Activated T-cell treated with anti-CD3 and anti-CD28 coated beads, Interleukin-2, amount 50 U/mL, for 72 hours (primary cell): ENCODE results near the gene KLHL26. TPM values are rescaled to one million over a fixed set of nuclear protein-coding genes. Genes with fewer than 3 reads are reported as not detected.
"Not testable (repeated sequence)": the region's sequence is repeated elsewhere in the genome, so short reads cannot be mapped to it uniquely, and the experiment has no call there.

ENCODE experiments used
- ATAC-seq, 2 donors: fragments of 150-1000 bp; cut with Tn5 transposase; replicated peaks in 1 of 2; 2 replicates each; pipeline ENCODE4 v1.10.0; 2021; ENCODE audit warnings: moderate library complexity in 2 of 2, mild to moderate bottlenecking in 1 of 2
- DNase-seq, 2 donors: peaks; one replicate each; pipeline ENCODE4 v3.0.0; 2021 to 2022; ENCODE audit warnings: mixed read lengths in 1 of 2
- H3K27ac Mint-ChIP-seq: one replicate; pipeline ENCODE4 v1.8.0; 2022; ENCODE audit warnings: mild to moderate bottlenecking, moderate library complexity, mixed read lengths
- H3K27me3 Mint-ChIP-seq: one replicate; pipeline ENCODE4 v1.8.0; 2022; ENCODE audit warnings: low read depth, mixed read lengths
- H3K36me3 Mint-ChIP-seq, 2 donors: one replicate each; pipeline ENCODE4 v1.8.0; 2022; ENCODE audit warnings: mixed read lengths in 2 of 2, mild to moderate bottlenecking in 1 of 2; ENCODE audit not compliant: insufficient read depth in 2 of 2
- H3K4me1 Mint-ChIP-seq: one replicate; pipeline ENCODE4 v1.8.0; 2022; ENCODE audit warnings: low read depth, mixed read lengths
- H3K4me3 Mint-ChIP-seq, 2 donors: one replicate each; pipeline ENCODE4 v1.8.0; 2022; ENCODE audit warnings: mild to moderate bottlenecking in 2 of 2, mixed read lengths in 2 of 2, moderate library complexity in 2 of 2
- H3K9me3 Mint-ChIP-seq, 2 donors: one replicate each; pipeline ENCODE4 v1.8.0; 2022; ENCODE audit warnings: mixed read lengths in 2 of 2
- total RNA-seq, 2 donors: library from RNA; stranded (reverse); gene quantifications; one replicate each; pipeline ENCODE4 v1.2.3, GENCODE V29; 2022

Gene KLHL26
- 10 to 100 TPM; 10.1 to 11.1 TPM for total RNA-seq

GRCh38 chr19:18636969-18637629, at the start of gene KLHL26:
KLHL26 (plus strand) TSS chr19:18637028; CDS start chr19:18637055, 27 bp downstream.
- H3K4me1 Mint-ChIP-seq = peaks cover 35% of the 10 kb centered on the region
- peaks cover 14% of the 10 kb centered on the region for H3K27me3 Mint-ChIP-seq
- no peaks in the 10 kb centered on the region for H3K9me3 Mint-ChIP-seq
- peak within 1 kb of the TSS; percentile 89 to 94 for H3K4me3 Mint-ChIP-seq
- no peaks in the 10 kb centered on the region for H3K36me3 Mint-ChIP-seq
- no peak for ATAC-seq
- peak within 1 kb of the TSS; percentile 94 for H3K27ac Mint-ChIP-seq
- no peak for DNase-seq

- DNase-seq (no peak), ATAC-seq (no peak)
- Mint-ChIP-seq H3K36me3 (peaks cover 0 to 2% of the 10 kb centered on the region in 2 donors), H3K4me1 (peaks cover 46% of the 10 kb centered on the region), H3K27ac (peak overlapping the region; percentile 74), H3K27me3 (no peaks in the 10 kb centered on the region), H3K9me3 (no peaks in the 10 kb centered on the region), H3K4me3 (peak overlapping the region; percentile 88 to 90)
These were observed 49.3 kb upstream of the KLHL26 start for GRCh38 chr19:18587561-18587960.

- H3K4me1 Mint-ChIP-seq = peaks cover 46% of the 10 kb centered on the region
- peak in 1 of 2 donors; percentile 10 for ATAC-seq
- H3K36me3 Mint-ChIP-seq = peaks cover 0 to 2% of the 10 kb centered on the region in 2 donors
- peak overlapping the region; percentile 88 to 90 for H3K4me3 Mint-ChIP-seq
- no peak for DNase-seq
- no peaks in the 10 kb centered on the region for H3K27me3 Mint-ChIP-seq
- peak overlapping the region; percentile 74 for H3K27ac Mint-ChIP-seq
- no peaks in the 10 kb centered on the region for H3K9me3 Mint-ChIP-seq
These were observed 48.7 kb upstream of the KLHL26 start for GRCh38 chr19:18587962-18588610.

- H3K4me3 Mint-ChIP-seq = peak within 1 kb of the TSS; percentile 88 to 90
- peaks cover 0 to 2% of the 10 kb centered on the region in 2 donors for H3K36me3 Mint-ChIP-seq
- no peaks in the 10 kb centered on the region for H3K27me3 Mint-ChIP-seq
- H3K4me1 Mint-ChIP-seq = peaks cover 53% of the 10 kb centered on the region
- DNase-seq (peak; percentile 91), ATAC-seq (peak; percentile 88 to 89)
- no peaks in the 10 kb centered on the region for H3K9me3 Mint-ChIP-seq
- peak within 1 kb of the TSS; percentile 75 for H3K27ac Mint-ChIP-seq
These were observed 48.0 kb upstream of the KLHL26 start, which contains the start of gene REX1BD for GRCh38 chr19:18588611-18589379. REX1BD (plus strand) TSS chr19:18588798; CDS start chr19:18588802, 4 bp downstream.

- Mint-ChIP-seq H3K4me3 (peak overlapping the region; percentile 88 to 90), H3K27me3 (no peaks in the 10 kb centered on the region), H3K27ac (peak overlapping the region; percentile 75), H3K4me1 (peaks cover 50% of the 10 kb centered on the region), H3K9me3 (no peaks in the 10 kb centered on the region), H3K36me3 (peaks cover 0 to 2% of the 10 kb centered on the region in 2 donors)
- DNase-seq = peak; percentile 82 to 84
- ATAC-seq = peak; percentile 67
These were observed 47.2 kb upstream of the KLHL26 start for GRCh38 chr19:18589380-18590272.

GRCh38 chr19:18590273-18591272, 46.3 kb upstream of the KLHL26 start:
- peak overlapping the region; percentile 88 to 90 for H3K4me3 Mint-ChIP-seq
- H3K36me3 Mint-ChIP-seq = peaks cover 0 to 2% of the 10 kb centered on the region in 2 donors
- peak overlapping the region; percentile 31 for H3K27ac Mint-ChIP-seq
- peaks cover 53% of the 10 kb centered on the region for H3K4me1 Mint-ChIP-seq
- H3K27me3 Mint-ChIP-seq = peaks cover 3% of the 10 kb centered on the region
- DNase-seq (peak in 1 of 2 donors; percentile 42), ATAC-seq (no peak)
- H3K9me3 Mint-ChIP-seq = no peaks in the 10 kb centered on the region

GRCh38 chr19:18591735-18592385, 45.0 kb upstream of the KLHL26 start:
- Mint-ChIP-seq H3K4me1 (peaks cover 52% of the 10 kb centered on the region), H3K36me3 (peaks cover 0 to 2% of the 10 kb centered on the region in 2 donors), H3K9me3 (no peaks in the 10 kb centered on the region), H3K4me3 (no peak overlapping the region), H3K27me3 (peaks cover 5% of the 10 kb centered on the region), H3K27ac (no peak overlapping the region)
- no peak for DNase-seq
- no peak for ATAC-seq

- peaks cover 47% of the 10 kb centered on the region for H3K4me1 Mint-ChIP-seq
- H3K36me3 Mint-ChIP-seq, H3K9me3 Mint-ChIP-seq, ATAC-seq, H3K4me3 Mint-ChIP-seq, H3K27ac Mint-ChIP-seq, DNase-seq, H3K27me3 Mint-ChIP-seq: not testable (repeated sequence)
These were observed 44.1 kb upstream of the KLHL26 start for GRCh38 chr19:18592732-18593131.

- Mint-ChIP-seq H3K4me3 (peak overlapping the region; percentile 62 to 87), H3K4me1 (peaks cover 40% of the 10 kb centered on the region), H3K27me3 (peaks cover 5% of the 10 kb centered on the region), H3K27ac (no peak overlapping the region), H3K36me3 (peaks cover 0 to 2% of the 10 kb centered on the region in 2 donors), H3K9me3 (no peaks in the 10 kb centered on the region)
- ATAC-seq (no peak), DNase-seq (no peak)
These were observed 43.3 kb upstream of the KLHL26 start for GRCh38 chr19:18593367-18594095.

- ATAC-seq (peak; percentile 65 to 74), DNase-seq (peak; percentile 82 to 88)
- Mint-ChIP-seq H3K36me3 (peaks cover 0 to 2% of the 10 kb centered on the region in 2 donors), H3K27me3 (peaks cover 9% of the 10 kb centered on the region), H3K9me3 (no peaks in the 10 kb centered on the region), H3K4me3 (peak overlapping the region; percentile 74 to 87), H3K27ac (no peak overlapping the region), H3K4me1 (peaks cover 40% of the 10 kb centered on the region)
These were observed 42.6 kb upstream of the KLHL26 start for GRCh38 chr19:18594096-18594823.
